HFF-Myc (cell line): ENCODE data around the gene TCEAL1.

Experiments
- DNase-seq: peaks from one replicate; pipeline ENCODE4 v3.0.0-alpha.2; 2011; ENCODE audit warnings: low read depth; ENCODE audit errors: extremely low read depth
- H3K4me3 ChIP-seq: replicated peaks from 2 replicates; pipeline ENCODE4 v1.5.1; 2011; ENCODE audit warnings: low read depth, mild to moderate bottlenecking, control low read depth, low read length
- CTCF ChIP-seq: IDR thresholded peaks from 2 replicates; pipeline ENCODE4 v1.5.1; 2012; ENCODE audit warnings: mild to moderate bottlenecking, low read depth, low read length, control low read depth; ENCODE audit errors: missing control alignments

The TCEAL1 gene

GRCh38 chrX:103674531-103675454 lies 46.0 kb downstream of the TCEAL1 start:
- no peak for DNase-seq
- TF ChIP-seq CTCF: no peak

GRCh38 chrX:103678199-103678993 lies 49.6 kb downstream of the TCEAL1 start:
- no peak for TF ChIP-seq CTCF
- no peak overlapping the region for H3K4me3 ChIP-seq
- DNase-seq: no peak

More at GRCh38 chrX:103674531-103675454, 46.0 kb downstream of the TCEAL1 start:
- H3K4me3 ChIP-seq: no peak overlapping the region
